ENCODE measurements around the gene MAP2K5.

Gene MAP2K5

DNA sequence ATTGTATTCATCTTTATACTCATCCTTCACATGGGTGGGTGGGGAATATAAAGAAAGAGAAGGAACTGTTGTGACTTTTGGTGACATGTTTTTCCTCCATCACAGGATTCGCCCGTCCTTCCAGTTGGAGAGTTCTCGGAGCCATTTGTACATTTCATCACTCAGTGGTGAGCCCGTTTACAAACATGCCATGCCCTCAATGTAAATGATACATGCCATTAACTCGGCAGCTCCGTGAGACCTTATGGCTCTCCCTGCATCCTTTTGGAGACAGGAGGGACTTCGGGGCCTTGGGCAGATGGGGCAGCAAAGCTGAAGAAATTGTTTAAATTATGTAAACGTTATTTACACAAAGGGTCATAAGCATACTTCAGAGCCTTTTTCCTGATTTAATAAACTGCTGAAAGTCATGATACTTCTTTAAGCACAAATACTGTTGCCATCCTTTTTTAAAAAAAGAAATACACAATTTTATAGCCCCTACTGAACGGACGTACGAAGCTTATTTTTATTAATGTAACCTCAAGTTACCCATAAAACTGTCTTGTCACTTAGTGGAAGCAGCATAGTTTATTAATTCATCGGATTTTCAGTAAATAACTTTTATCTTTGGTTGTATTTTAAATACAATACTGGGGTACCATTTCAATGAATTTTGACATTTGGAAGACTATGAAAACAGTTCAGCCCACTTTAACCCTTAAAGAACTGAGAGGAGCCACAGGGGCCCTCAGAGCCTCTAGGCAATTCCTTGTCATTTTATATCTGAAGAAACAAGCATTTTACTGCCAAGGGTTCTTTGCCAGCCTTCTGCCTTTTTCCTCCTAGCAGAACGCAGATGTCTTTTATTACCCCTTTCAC, 227.2 kb downstream of the MAP2K5 start:
- CTCF ChIA-PET: interaction anchor here (0.6 kb wide), 1 partner anchor 22 kb away, joined by 3 read pairs; no protein-coding TSS in a partner anchor
- POLR2A ChIA-PET: no interaction called here
- TF ChIP-seq, protein P1, sequence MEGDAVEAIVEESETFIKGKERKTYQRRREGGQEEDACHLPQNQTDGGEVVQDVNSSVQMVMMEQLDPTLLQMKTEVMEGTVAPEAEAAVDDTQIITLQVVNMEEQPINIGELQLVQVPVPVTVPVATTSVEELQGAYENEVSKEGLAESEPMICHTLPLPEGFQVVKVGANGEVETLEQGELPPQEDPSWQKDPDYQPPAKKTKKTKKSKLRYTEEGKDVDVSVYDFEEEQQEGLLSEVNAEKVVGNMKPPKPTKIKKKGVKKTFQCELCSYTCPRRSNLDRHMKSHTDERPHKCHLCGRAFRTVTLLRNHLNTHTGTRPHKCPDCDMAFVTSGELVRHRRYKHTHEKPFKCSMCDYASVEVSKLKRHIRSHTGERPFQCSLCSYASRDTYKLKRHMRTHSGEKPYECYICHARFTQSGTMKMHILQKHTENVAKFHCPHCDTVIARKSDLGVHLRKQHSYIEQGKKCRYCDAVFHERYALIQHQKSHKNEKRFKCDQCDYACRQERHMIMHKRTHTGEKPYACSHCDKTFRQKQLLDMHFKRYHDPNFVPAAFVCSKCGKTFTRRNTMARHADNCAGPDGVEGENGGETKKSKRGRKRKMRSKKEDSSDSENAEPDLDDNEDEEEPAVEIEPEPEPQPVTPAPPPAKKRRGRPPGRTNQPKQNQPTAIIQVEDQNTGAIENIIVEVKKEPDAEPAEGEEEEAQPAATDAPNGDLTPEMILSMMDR (IDR thresholded peaks at IDR 0.05; ENCODE audit: control extremely low read depth, extremely low read depth, low read depth, missing control alignments): no peak
- no peak for DNase-seq (ENCODE audit: extremely low spot score)

DNA sequence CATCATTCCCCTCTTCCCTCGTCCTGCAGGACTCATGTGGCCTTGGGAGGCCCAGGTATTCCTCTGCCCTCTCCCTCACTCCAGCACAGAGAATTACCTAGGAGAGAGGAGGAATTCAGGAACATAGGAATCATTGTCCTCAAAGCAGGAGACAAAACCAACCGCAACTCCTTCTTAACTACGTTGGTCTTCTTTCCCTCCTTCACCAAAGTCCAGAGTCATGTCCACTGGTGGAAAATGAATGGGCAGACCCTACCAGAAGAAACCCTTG, 227.8 kb downstream of the MAP2K5 start:
- POLR2A ChIA-PET: no interaction called here
- CTCF ChIA-PET: no interaction called here
- TF ChIP-seq, protein P1 (IDR thresholded peaks at IDR 0.05; ENCODE audit: control extremely low read depth, extremely low read depth, low read depth, missing control alignments): no peak
- no peak for DNase-seq (ENCODE audit: extremely low spot score)

DNA sequence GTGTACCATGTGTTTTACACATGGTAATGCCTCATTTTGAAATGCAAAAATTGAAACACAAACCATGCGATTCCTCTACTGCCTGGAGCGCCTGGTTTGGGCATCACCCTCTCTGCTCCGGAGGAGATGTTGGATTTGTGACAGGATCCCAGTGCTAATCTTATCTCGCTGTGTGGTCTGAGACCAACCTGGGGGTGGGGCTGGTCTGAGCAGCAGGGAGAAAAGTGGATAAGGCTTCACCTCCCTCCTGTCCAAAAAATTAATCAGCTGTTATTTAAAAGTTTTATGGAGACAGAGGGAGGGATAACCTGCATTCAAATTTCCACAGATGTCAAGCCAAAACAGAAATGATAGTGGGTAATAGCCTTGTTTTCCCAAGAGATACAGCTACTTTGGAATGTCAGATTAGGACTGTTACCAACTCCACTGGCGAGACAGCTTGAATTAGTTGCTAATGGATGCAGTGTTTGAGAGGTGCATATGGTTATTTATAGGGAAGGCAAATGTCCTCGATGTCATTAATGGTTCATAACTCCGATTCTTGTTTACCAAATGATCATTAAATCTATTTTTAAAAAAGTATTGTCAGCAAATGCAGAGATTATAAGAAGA, 228.8 kb downstream of the MAP2K5 start:
- no peak for DNase-seq (ENCODE audit: extremely low spot score)
- CTCF ChIA-PET: interaction anchor here (1.1 kb wide), 1 partner anchor 23 kb away, joined by 3 read pairs; no protein-coding TSS in a partner anchor
- POLR2A ChIA-PET: no interaction called here
- TF ChIP-seq, protein P1 (IDR thresholded peaks at IDR 0.05; ENCODE audit: control extremely low read depth, extremely low read depth, low read depth, missing control alignments): no peak

DNA sequence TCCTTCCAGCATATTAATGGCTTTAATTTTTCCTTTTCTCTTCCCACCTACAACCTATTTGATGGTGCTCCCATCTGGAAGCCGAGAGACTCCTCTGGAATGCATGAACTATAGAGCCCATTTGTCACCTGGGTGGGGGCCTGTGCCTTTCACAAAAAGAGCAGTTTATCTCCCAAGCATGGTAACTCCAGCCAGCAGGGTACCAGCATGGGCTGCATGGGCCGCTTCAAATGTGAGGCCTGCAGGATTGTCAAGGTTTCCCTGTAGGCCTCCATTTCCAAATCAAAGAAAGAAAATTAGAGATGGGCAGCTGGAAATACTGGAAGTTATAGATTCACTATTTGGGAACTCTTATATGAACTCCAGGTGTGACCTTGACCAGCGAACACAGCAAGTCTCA, 232.1 kb downstream of the MAP2K5 start:
- DNase-seq (ENCODE audit: extremely low spot score): no peak
- CTCF ChIA-PET: interaction anchor here (1.4 kb wide), 1 partner anchor 213 kb away, joined by 3 read pairs; no protein-coding TSS in a partner anchor
- TF ChIP-seq, protein P1 (IDR thresholded peaks at IDR 0.05; ENCODE audit: control extremely low read depth, extremely low read depth, low read depth, missing control alignments): no peak
- POLR2A ChIA-PET: no interaction called here

DNA sequence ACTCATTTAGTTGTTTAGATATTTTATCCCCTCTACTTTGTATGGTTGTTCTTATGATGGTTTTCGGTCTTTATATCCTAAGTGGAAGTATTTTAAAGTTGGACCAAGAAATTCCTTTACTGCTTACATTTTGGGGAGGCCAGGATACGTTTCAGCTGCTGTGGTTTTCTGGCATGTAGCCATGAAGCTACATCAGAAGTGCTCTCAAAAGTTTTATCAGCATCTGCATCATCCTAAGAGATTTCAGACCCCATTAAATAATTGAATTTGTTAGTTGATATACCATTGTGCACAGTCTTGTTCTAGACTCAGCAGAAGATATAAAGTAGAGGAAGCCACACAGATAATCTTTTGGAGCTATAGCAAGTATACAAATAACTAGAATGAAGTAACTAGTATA, 232.7 kb downstream of the MAP2K5 start:
- ChIA-PET CTCF (interaction anchor here (1.4 kb wide), 1 partner anchor 213 kb away, joined by 3 read pairs; no protein-coding TSS in a partner anchor), POLR2A (no interaction called here)
- no peak for DNase-seq (ENCODE audit: extremely low spot score)
- TF ChIP-seq, protein P1 (IDR thresholded peaks at IDR 0.05; ENCODE audit: control extremely low read depth, extremely low read depth, low read depth, missing control alignments): no peak

DNA sequence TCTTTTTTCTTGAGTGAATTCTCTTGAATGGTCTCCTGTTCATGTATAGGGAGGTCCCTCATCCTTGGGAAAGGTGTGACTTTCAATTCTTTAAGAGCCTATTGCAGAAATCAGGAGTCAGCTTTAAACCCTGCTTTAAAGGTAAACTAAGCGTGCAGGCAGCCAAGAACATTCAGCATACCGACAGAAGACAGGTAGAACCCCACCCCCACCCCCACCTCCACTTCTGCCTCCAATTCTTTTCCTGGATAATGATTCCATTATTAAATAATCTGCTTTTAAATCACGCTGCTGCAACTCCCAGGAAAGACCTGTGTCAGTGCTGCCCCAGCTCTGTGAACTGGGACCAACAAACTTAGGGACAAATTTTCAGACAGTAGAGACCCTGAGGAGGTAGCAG, 233.5 kb downstream of the MAP2K5 start:
- CTCF ChIA-PET: interaction anchor here (1.3 to 1.4 kb wide), 2 partner anchors 12 to 214 kb away, joined by 3 read pairs; no protein-coding TSS in a partner anchor

More for the DNA sequence above, 233.5 kb downstream of the MAP2K5 start:
- TF ChIP-seq, protein P1 (IDR thresholded peaks at IDR 0.05; ENCODE audit: control extremely low read depth, extremely low read depth, low read depth, missing control alignments): no peak
- POLR2A ChIA-PET: no interaction called here
- no peak for DNase-seq (ENCODE audit: extremely low spot score)
